Ascending aorta (tissue), 2 donors: Measurements from ENCODE around the gene DMD. TPM values are rescaled to one million over a fixed set of nuclear protein-coding genes. Genes with fewer than 3 reads are reported as not detected.

Source experiments
- DNase-seq, 2 donors: peaks; one replicate each; pipeline ENCODE4 v3.0.0-alpha.2; 2019; ENCODE audit warnings: low spot score in 2 of 2
- H3K27ac ChIP-seq, 2 donors: fragments of 200-600 bp; sonication (generic); one replicate each; pipeline ENCODE4 v1.5.1; 2016 to 2017; ENCODE audit warnings: mild to moderate bottlenecking in 1 of 2
- H3K27me3 ChIP-seq: fragments of 200-600 bp; sonication (generic); one replicate; pipeline ENCODE4 v1.5.1; 2017
- H3K36me3 ChIP-seq, 2 donors: fragments of 200-600 bp; sonication (generic); one replicate each; pipeline ENCODE4 v1.5.1; 2016
- H3K4me1 ChIP-seq, 2 donors: fragments of 200-600 bp; sonication (generic); one replicate each; pipeline ENCODE4 v1.5.1; 2016 to 2017; ENCODE audit warnings: mild to moderate bottlenecking in 1 of 2
- H3K4me3 ChIP-seq, 2 donors: fragments of 200-600 bp; sonication (generic); one replicate each; pipeline ENCODE4 v1.5.1; 2016 to 2017; ENCODE audit warnings: mild to moderate bottlenecking in 1 of 2
- H3K9me3 ChIP-seq, 2 donors: fragments of 200-600 bp; sonication (generic); one replicate each; pipeline ENCODE4 v1.5.1; 2016
- CTCF ChIP-seq, 3 experiments: fragments of 200-600 bp in 2 of 3; fragments of 450-650 bp in 1 of 3; sonication (generic) in 2 of 3; IDR thresholded peaks; one replicate each; pipeline ENCODE4 v1.5.1; 2016 to 2019; ENCODE audit warnings: antibody characterized with exemption in 3 of 3, mild to moderate bottlenecking in 1 of 3, moderate library complexity in 1 of 3
- intact Hi-C: fragments of 100-400 bp; cut with DNase I; formaldehyde crosslinking; loops from one replicate; pipeline ENCODE4 v1.15.1; 2023
- total RNA-seq: library from RNA; depleted of rRNA; stranded (reverse); fragments of >200 nt; gene quantifications from one replicate; pipeline ENCODE4 v1.1.0, GENCODE V29; 2016

Gene DMD
- total RNA-seq, 1 donor from 2014 or later, result 40.0 TPM

- TF ChIP-seq CTCF (IDR thresholded peaks at IDR 0.05), result no peak
- no peak for DNase-seq
- no peak overlapping the region for H3K4me3 ChIP-seq
- no peaks in the 10 kb centered on the region for H3K27me3 ChIP-seq
- intact Hi-C loops, result no loop called here
- H3K36me3 ChIP-seq, result no peaks in the 10 kb centered on the region
- H3K9me3 ChIP-seq, result no peaks in the 10 kb centered on the region
- no peaks in the 10 kb centered on the region for H3K4me1 ChIP-seq
- H3K27ac ChIP-seq, result no peak overlapping the region
Measured at GRCh38 chrX:31376408-31377022, 1834.8 kb downstream of the DMD start.

- Histone ChIP-seq H3K9me3 (no peaks in the 10 kb centered on the region), H3K36me3 (no peaks in the 10 kb centered on the region), H3K27me3 (no peaks in the 10 kb centered on the region), H3K27ac (no peak overlapping the region), H3K4me1 (no peaks in the 10 kb centered on the region), H3K4me3 (no peak overlapping the region)
- DNase-seq, result no peak
- no peak for TF ChIP-seq CTCF (IDR thresholded peaks at IDR 0.05)
- intact Hi-C loops, result no loop called here
Measured at GRCh38 chrX:31374786-31375185, 1836.6 kb downstream of the DMD start.

GRCh38 chrX:31371956-31372355 lies 1839.4 kb downstream of the DMD start:
- DNase-seq, result no peak
- Histone ChIP-seq H3K36me3 (no peaks in the 10 kb centered on the region), H3K4me1 (no peaks in the 10 kb centered on the region), H3K4me3 (no peak overlapping the region), H3K27ac (no peak overlapping the region), H3K27me3 (no peaks in the 10 kb centered on the region), H3K9me3 (no peaks in the 10 kb centered on the region)
- TF ChIP-seq CTCF (IDR thresholded peaks at IDR 0.05), result no peak
- intact Hi-C loops, result no loop called here

DNA sequence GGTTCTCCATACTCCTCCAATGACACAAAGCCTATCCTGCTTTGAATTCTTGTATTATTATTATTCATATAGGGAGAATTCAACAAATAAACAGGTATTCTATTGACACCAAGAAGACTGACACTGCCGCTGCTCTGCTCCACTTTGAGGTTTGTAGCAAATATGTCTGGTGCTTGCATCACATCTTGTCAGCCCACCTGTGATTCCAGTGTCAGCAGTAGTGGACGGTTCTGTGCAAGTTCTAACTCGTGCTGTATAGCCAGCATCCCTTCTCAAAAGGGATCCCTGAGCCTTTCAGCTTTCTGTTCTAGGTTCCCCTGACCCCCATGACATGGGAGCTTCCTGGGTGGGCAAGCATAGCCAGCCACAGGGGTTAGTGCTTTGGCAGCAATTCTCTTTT lies 1843.5 kb downstream of the DMD start:
- no peaks in the 10 kb centered on the region for H3K4me1 ChIP-seq
- TF ChIP-seq CTCF (IDR thresholded peaks at IDR 0.05), result no peak
- intact Hi-C loops, result no loop called here

DNA sequence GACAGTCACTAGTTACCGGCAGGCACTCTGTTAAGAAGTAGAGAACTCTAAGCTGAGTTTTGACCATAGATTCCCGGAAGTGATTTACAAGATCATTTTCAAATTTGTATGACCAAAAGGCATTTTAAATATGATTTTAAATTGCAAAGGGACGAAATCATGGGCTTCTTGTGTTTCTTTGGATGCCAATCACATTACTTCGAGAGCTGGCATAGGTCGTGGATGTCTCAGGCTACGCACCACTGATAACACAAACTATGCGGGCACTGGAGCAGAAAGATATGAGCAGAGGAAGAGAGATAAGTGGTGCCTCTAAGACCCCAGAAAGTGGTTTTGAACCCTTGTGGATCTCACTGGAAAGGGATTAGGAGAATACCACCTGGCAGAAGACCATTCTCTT lies 1845.3 kb downstream of the DMD start:
- intact Hi-C loops, result no loop called here

More for the DNA sequence above, 1843.5 kb downstream of the DMD start:
- H3K36me3 ChIP-seq, result no peaks in the 10 kb centered on the region
- no peak overlapping the region for H3K27ac ChIP-seq
- DNase-seq, result no peak
- H3K4me3 ChIP-seq, result no peak overlapping the region
- no peaks in the 10 kb centered on the region for H3K27me3 ChIP-seq
- no peaks in the 10 kb centered on the region for H3K9me3 ChIP-seq

More for the DNA sequence above, 1845.3 kb downstream of the DMD start:
- TF ChIP-seq CTCF (IDR thresholded peaks at IDR 0.05), result no peak
- Histone ChIP-seq H3K27me3 (no peaks in the 10 kb centered on the region), H3K4me3 (no peak overlapping the region), H3K36me3 (no peaks in the 10 kb centered on the region), H3K4me1 (no peaks in the 10 kb centered on the region), H3K9me3 (no peaks in the 10 kb centered on the region), H3K27ac (no peak overlapping the region)
- DNase-seq, result no peak
